ENCODE results near the gene E2F1.

GRCh38 chr20:33654680-33655161 lies 31.5 kb downstream of the E2F1 start:
- TF ChIP-seq CTCF (conservative IDR thresholded peaks at IDR 0.05; ENCODE audit: low read depth in 2 of 2) (no peak), REST (IDR thresholded peaks at IDR 0.05; ENCODE audit: unreplicated experiment) (no peak), NANOG (IDR thresholded peaks at IDR 0.05; ENCODE audit: borderline replicate concordance) (no peak), EZH2phosphoT487 (IDR thresholded peaks at IDR 0.05; ENCODE audit: unreplicated experiment) (no peak), ETS1 (IDR thresholded peaks at IDR 0.05) (no peak), EZH2 (IDR thresholded peaks at IDR 0.05; ENCODE audit: low read depth, unreplicated experiment) (no peak), POLR2AphosphoS5 (IDR thresholded peaks at IDR 0.05; ENCODE audit: low read depth) (no peak), CREB1 (CRISPR knock-in tag; IDR thresholded peaks at IDR 0.05; ENCODE audit: low read depth) (no peak)
